Karpas-422 (cell line): ENCODE results near the gene ARID2. TPM values are rescaled to one million over a fixed set of nuclear protein-coding genes. Genes with fewer than 3 reads are reported as not detected.

ENCODE experiments used
- DNase-seq: peaks from one replicate; pipeline ENCODE4 v3.0.0-alpha.2; 2015
- H2AFZ ChIP-seq: fragments of 200-600 bp; sonication (generic); 2 replicates; pipeline ENCODE4 v1.6.1; 2014; ENCODE audit warnings: antibody characterized with exemption, low read length, mixed read lengths
- H3K27ac ChIP-seq: fragments of 200-600 bp; sonication (generic); 2 replicates; pipeline ENCODE4 v1.5.1; 2014; ENCODE audit warnings: mild to moderate bottlenecking, low read length, moderate library complexity
- H3K27me3 ChIP-seq: fragments of 200-600 bp; sonication (generic); 2 replicates; pipeline ENCODE4 v1.6.1; 2014; ENCODE audit warnings: low read length, mixed read lengths
- H3K36me3 ChIP-seq: fragments of 200-600 bp; sonication (generic); 2 replicates; pipeline ENCODE4 v1.6.1; 2014; ENCODE audit warnings: low read length, mixed read lengths; ENCODE audit not compliant: insufficient read depth
- H3K4me1 ChIP-seq: fragments of 200-600 bp; sonication (generic); 2 replicates; pipeline ENCODE4 v1.6.1; 2014; ENCODE audit warnings: mild to moderate bottlenecking, low read length, mixed read lengths
- H3K4me2 ChIP-seq: fragments of 200-600 bp; sonication (generic); 2 replicates; pipeline ENCODE4 v1.6.1; 2014; ENCODE audit warnings: low read length, low read depth, mild to moderate bottlenecking; ENCODE audit not compliant: poor library complexity, severe bottlenecking
- H3K4me3 ChIP-seq: fragments of 200-600 bp; sonication (generic); 2 replicates; pipeline ENCODE4 v1.5.1; 2014; ENCODE audit warnings: mild to moderate bottlenecking, antibody characterized with exemption, low read length, mixed read lengths
- H3K79me2 ChIP-seq: fragments of 200-600 bp; sonication (generic); 2 replicates; pipeline ENCODE4 v1.6.1; 2014; ENCODE audit warnings: mild to moderate bottlenecking, low read length, mixed read lengths
- H3K9ac ChIP-seq: fragments of 200-600 bp; sonication (generic); 2 replicates; pipeline ENCODE4 v1.6.0; 2014; ENCODE audit warnings: low read length
- H3K9me2 ChIP-seq: fragments of 200-600 bp; sonication (generic), shearing (Covaris generic); replicated peaks from 2 replicates; pipeline ENCODE4 v1.6.0; 2014; ENCODE audit warnings: mild to moderate bottlenecking, low read length, moderate library complexity; ENCODE audit not compliant: insufficient read depth
- H3K9me3 ChIP-seq: fragments of 300-700, 200-600 bp; sonication (generic); 2 replicates; pipeline ENCODE4 v1.6.1; 2014; ENCODE audit warnings: low read length, mixed read lengths
- H4K20me1 ChIP-seq: fragments of 200-600 bp; sonication (generic); 2 replicates; pipeline ENCODE4 v1.6.1; 2014; ENCODE audit warnings: mild to moderate bottlenecking, antibody characterized with exemption, low read length, low read depth; ENCODE audit not compliant: insufficient read depth
- total RNA-seq: library from RNA; depleted of rRNA; stranded (reverse); fragments of >200 nt; shearing (Covaris generic); gene quantifications from 2 replicates; pipeline ENCODE4 v1.2.3, GENCODE V29; 2014; ENCODE audit warnings: low replicate concordance

The ARID2 gene
- total RNA-seq, 1 experiment from 2014 or later, result 61.9 TPM

DNA sequence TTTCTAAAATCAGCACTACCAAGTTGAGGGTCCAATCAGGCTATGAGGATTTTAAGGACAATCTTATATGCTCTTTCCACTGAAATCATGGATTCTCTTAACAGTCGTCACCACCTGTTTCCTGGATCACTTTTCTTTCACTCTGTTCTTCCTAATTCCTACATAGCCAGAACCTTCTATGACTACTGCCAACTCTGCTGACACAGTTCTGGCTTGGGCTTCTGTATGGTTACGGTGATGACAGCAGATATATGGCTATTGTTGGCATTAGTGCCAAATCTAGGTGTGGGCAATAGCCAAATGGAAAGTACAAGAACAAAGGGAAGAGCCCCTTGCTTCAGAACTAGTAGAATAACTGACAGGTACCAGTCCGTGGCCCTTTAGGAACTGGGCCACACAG is 124.0 kb downstream of the ARID2 start:
- Histone ChIP-seq H3K4me3 (no peak overlapping the region), H3K9ac (no peak overlapping the region), H3K27me3 (no peaks in the 10 kb centered on the region), H3K27ac (no peak overlapping the region), H3K9me2 (no peaks in the 10 kb centered on the region), H3K9me3 (no peaks in the 10 kb centered on the region), H4K20me1 (no peaks in the 10 kb centered on the region), H3K36me3 (peaks cover 27% of the 10 kb centered on the region), H2AFZ (no peak overlapping the region), H3K4me2 (no peak overlapping the region), H3K79me2 (peaks cover 26% of the 10 kb centered on the region; the same call in 1 of the 2 replicates), H3K4me1 (no peaks in the 10 kb centered on the region)
- no peak for DNase-seq

DNA sequence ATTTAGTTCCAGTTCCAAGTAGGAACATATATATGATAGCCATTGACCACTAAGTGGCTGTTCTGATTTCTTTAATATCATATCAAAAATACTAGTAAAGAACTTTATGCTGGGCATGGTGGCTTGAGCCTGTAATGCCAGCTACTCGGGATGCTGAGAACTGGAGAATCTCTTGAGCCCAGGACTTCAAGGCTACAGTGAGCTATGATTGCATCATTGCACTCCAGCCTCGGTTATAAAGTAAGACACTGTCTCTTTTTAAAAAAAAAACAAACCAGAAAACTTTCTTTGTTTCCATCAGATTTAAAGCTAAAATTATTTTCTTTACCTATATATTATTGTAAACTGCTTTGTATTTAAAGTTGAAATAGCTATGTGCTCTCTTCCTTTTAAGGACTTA is 133.8 kb downstream of the ARID2 start:
- Histone ChIP-seq H2AFZ (no peak overlapping the region), H3K27ac (no peak overlapping the region), H3K4me3 (no peak overlapping the region), H3K79me2 (peaks cover 38% of the 10 kb centered on the region), H3K9ac (no peak overlapping the region), H3K4me1 (no peaks in the 10 kb centered on the region), H3K9me2 (no peaks in the 10 kb centered on the region), H4K20me1 (no peaks in the 10 kb centered on the region), H3K27me3 (no peaks in the 10 kb centered on the region), H3K4me2 (no peak overlapping the region), H3K9me3 (no peaks in the 10 kb centered on the region), H3K36me3 (peaks cover 34% of the 10 kb centered on the region; the same call in 1 of the 2 replicates)
- no peak for DNase-seq

DNA sequence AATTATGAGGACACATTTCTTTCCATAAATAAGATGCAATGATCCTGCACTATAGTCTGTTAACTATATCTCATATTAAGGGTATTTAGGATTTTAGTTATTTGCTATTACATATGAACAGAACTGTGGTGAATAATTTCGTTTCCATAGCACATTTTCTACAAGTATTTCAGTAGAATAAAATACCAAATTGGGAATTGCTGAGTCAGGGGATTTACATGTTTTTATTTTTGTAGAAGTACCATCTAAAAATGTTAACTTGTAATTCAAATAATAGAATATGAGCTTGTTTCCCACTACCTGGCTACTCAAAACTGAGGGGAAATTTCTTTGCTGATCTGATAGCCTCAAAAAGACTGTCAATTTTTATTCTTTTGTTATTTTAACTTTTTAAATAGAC is 136.8 kb downstream of the ARID2 start:
- Histone ChIP-seq H3K4me2 (no peak overlapping the region), H3K4me3 (no peak overlapping the region), H2AFZ (no peak overlapping the region), H3K27me3 (no peaks in the 10 kb centered on the region), H3K79me2 (peaks cover 39% of the 10 kb centered on the region), H3K36me3 (peaks cover 26% of the 10 kb centered on the region; the same call in 1 of the 2 replicates), H3K27ac (no peak overlapping the region), H3K9me3 (no peaks in the 10 kb centered on the region), H3K9ac (no peak overlapping the region), H3K4me1 (no peaks in the 10 kb centered on the region), H3K9me2 (no peaks in the 10 kb centered on the region), H4K20me1 (no peaks in the 10 kb centered on the region)
- no peak for DNase-seq

DNA sequence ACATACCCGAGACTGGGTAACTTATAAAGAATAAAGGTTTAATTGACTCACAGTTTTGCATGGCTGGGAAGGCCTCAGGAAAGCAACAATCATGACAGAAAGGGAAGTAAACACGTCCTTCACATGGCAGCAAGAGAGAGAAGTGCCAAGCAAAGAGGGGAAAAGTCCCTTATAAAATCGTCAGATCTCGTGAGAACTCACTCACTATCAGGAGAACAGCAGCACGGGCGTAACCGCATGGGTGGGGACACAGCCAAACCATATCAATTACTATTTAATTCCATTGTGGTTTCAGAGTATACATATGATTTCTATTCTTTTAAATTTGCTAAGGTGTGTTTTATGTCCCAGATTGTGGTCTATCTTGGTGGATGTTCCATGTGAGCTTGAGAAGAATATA is 142.9 kb downstream of the ARID2 start:
- Histone ChIP-seq H3K9me3 (no peaks in the 10 kb centered on the region), H3K9me2 (no peaks in the 10 kb centered on the region), H3K79me2 (peaks cover 23% of the 10 kb centered on the region; the same call in 1 of the 2 replicates), H3K9ac (no peak overlapping the region), H3K4me3 (no peak overlapping the region), H3K27ac (no peak overlapping the region), H3K4me2 (no peak overlapping the region), H2AFZ (no peak overlapping the region), H3K36me3 (peaks cover 30% of the 10 kb centered on the region), H3K27me3 (no peaks in the 10 kb centered on the region), H3K4me1 (no peaks in the 10 kb centered on the region), H4K20me1 (no peaks in the 10 kb centered on the region)
- no peak for DNase-seq

GRCh38 chr12:45877069-45877468 is 147.6 kb downstream of the ARID2 start:
- no peak overlapping the region for H2AFZ ChIP-seq
- H3K4me3 ChIP-seq, result no peak overlapping the region
- DNase-seq, result no peak
- no peaks in the 10 kb centered on the region for H3K4me1 ChIP-seq
- H3K4me2 ChIP-seq, result no peak overlapping the region
- no peaks in the 10 kb centered on the region for H3K9me2 ChIP-seq
- no peaks in the 10 kb centered on the region for H3K9me3 ChIP-seq
- H3K9ac ChIP-seq, result no peak overlapping the region
- H3K36me3 ChIP-seq, result peaks cover 63% of the 10 kb centered on the region
- no peaks in the 10 kb centered on the region for H3K27me3 ChIP-seq
- no peaks in the 10 kb centered on the region for H4K20me1 ChIP-seq
- no peak overlapping the region for H3K27ac ChIP-seq
- H3K79me2 ChIP-seq, result peaks cover 56% of the 10 kb centered on the region

DNA sequence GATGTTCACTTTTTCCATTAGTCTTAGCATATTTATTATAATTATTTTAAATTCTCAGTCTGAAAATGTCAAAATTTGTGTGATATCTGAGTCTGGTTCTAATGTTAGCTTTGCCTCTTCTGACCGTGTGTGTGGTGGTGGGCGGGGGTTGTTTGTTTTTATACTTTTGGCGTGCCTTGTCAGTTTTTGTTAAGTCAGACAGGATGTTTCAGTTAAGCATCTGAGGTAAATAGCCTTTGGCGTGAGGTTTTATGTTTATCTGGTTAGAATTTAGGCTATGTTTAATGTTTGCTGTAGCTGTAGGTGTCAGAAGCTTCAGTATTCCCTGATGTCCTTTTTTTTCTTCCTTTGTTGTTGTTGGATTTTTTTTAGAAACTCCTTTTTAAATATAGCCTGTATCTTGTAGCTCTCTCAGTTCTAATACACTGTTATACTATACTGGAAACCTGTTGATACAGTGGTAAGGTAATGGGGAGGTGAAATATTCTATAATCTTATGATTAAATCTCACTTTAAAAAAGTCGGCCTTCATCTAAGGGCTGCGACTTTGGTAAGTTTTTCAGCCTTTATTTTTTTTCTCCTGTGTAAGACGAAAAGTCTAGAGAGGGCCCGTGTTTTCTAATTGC is 149.2 kb downstream of the ARID2 start:
- DNase-seq, result no peak
- Histone ChIP-seq H4K20me1 (no peaks in the 10 kb centered on the region), H3K79me2 (peaks cover 66% of the 10 kb centered on the region), H3K27ac (no peak overlapping the region), H3K27me3 (no peaks in the 10 kb centered on the region), H3K4me2 (no peak overlapping the region), H3K4me1 (no peaks in the 10 kb centered on the region), H2AFZ (no peak overlapping the region), H3K36me3 (peaks cover 72% of the 10 kb centered on the region), H3K9ac (no peak overlapping the region), H3K9me3 (peaks cover 9% of the 10 kb centered on the region; the same call in 1 of the 2 replicates), H3K9me2 (no peaks in the 10 kb centered on the region), H3K4me3 (no peak overlapping the region)

DNA sequence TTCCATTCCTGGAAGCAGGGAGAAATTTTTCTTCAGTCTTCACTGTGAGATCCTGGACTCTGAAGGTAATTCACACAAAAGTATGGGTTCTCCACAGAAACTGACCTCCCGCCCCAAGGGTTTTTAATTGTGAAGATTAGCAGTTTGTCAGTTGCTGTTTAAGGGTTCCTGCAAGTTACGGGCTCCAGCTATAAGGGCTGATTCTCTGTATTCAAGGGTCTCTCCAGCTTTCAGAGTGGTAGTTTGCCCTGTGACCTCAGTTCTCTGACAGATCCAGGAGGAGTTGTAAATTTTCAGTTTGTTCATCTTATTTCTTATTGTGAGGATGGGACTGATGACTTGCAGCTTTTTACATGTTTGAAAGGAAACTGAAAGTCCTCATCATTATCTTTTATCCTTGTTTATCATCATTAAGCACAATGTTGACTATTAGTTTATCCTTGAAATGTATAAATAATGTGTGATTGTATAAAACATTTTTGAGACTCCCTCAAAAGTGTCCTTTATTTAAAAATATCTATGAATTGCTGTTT is 149.9 kb downstream of the ARID2 start:
- H3K4me2 ChIP-seq, result no peak overlapping the region
- H3K79me2 ChIP-seq, result peaks cover 68% of the 10 kb centered on the region
- no peak overlapping the region for H3K27ac ChIP-seq
- no peaks in the 10 kb centered on the region for H3K9me2 ChIP-seq
- H3K9me3 ChIP-seq, result peaks cover 9% of the 10 kb centered on the region; the same call in 1 of the 2 replicates
- no peaks in the 10 kb centered on the region for H3K4me1 ChIP-seq
- DNase-seq, result no peak
- no peaks in the 10 kb centered on the region for H3K27me3 ChIP-seq
- H3K9ac ChIP-seq, result no peak overlapping the region
- no peak overlapping the region for H3K4me3 ChIP-seq
- H3K36me3 ChIP-seq, result peaks cover 73% of the 10 kb centered on the region
- H2AFZ ChIP-seq, result no peak overlapping the region
- no peaks in the 10 kb centered on the region for H4K20me1 ChIP-seq

- Histone ChIP-seq H3K4me1 (no peaks in the 10 kb centered on the region), H3K36me3 (peaks cover 73% of the 10 kb centered on the region), H3K9ac (no peak overlapping the region), H3K79me2 (peaks cover 65% of the 10 kb centered on the region), H2AFZ (no peak overlapping the region), H3K9me3 (peaks cover 12% of the 10 kb centered on the region; the same call in 1 of the 2 replicates), H3K27me3 (no peaks in the 10 kb centered on the region), H3K27ac (no peak overlapping the region), H4K20me1 (no peaks in the 10 kb centered on the region), H3K4me2 (no peak overlapping the region), H3K4me3 (no peak overlapping the region), H3K9me2 (no peaks in the 10 kb centered on the region)
- no peak for DNase-seq
These were observed 151.0 kb downstream of the ARID2 start for GRCh38 chr12:45880533-45880932.
